ENCODE measurements around the gene MAOA.

Gene MAOA

DNA sequence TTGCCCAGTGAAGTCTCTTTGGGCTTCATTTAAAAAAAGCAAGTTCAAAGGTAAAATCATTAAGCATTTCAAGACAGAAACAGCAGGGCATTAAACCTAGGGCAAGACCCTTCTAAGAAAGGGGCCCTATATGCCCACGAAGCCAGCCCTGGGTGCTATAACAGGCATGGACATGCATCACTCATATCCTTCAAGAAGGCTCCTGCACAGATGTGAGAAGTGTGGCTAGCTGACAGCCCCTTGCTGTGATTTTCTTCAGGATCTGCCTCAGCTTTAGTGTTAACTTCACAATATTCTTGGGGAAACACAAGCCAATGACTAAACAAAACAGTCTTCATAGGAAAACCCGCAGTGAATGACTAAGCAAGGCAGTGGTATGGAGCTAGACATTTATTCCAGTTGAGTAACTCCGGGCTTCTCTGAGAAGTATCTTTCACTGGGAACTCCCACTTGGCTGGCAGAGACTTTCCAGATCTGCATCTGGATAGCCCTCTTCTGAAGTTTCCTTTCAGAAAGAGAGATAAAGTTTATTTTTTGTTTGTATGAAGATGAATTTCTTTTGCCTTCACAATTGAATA is 11.9 kb upstream of the MAOA start:
- ATAC-seq (ENCODE audit: low read depth) (peak; percentile 88), DNase-seq (ENCODE audit: low spot score) (no peak)
- Histone ChIP-seq H3K27ac (ENCODE audit: poor library complexity, severe bottlenecking) (peak overlapping the region; percentile 22), H3K36me3 (ENCODE audit: low read depth) (no peaks in the 10 kb centered on the region), H3K4me3 (ENCODE audit: severe bottlenecking) (no peak overlapping the region), H3K4me1 (ENCODE audit: insufficient read depth, poor library complexity, severe bottlenecking) (no peaks in the 10 kb centered on the region), H3K9me3 (ENCODE audit: severe bottlenecking) (no peaks in the 10 kb centered on the region), H3K27me3 (ENCODE audit: insufficient read depth, poor library complexity, severe bottlenecking) (no peaks in the 10 kb centered on the region)
- TF ChIP-seq, protein P1, sequence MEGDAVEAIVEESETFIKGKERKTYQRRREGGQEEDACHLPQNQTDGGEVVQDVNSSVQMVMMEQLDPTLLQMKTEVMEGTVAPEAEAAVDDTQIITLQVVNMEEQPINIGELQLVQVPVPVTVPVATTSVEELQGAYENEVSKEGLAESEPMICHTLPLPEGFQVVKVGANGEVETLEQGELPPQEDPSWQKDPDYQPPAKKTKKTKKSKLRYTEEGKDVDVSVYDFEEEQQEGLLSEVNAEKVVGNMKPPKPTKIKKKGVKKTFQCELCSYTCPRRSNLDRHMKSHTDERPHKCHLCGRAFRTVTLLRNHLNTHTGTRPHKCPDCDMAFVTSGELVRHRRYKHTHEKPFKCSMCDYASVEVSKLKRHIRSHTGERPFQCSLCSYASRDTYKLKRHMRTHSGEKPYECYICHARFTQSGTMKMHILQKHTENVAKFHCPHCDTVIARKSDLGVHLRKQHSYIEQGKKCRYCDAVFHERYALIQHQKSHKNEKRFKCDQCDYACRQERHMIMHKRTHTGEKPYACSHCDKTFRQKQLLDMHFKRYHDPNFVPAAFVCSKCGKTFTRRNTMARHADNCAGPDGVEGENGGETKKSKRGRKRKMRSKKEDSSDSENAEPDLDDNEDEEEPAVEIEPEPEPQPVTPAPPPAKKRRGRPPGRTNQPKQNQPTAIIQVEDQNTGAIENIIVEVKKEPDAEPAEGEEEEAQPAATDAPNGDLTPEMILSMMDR (IDR thresholded peaks at IDR 0.05; ENCODE audit: poor library complexity, severe bottlenecking), result no peak

DNA sequence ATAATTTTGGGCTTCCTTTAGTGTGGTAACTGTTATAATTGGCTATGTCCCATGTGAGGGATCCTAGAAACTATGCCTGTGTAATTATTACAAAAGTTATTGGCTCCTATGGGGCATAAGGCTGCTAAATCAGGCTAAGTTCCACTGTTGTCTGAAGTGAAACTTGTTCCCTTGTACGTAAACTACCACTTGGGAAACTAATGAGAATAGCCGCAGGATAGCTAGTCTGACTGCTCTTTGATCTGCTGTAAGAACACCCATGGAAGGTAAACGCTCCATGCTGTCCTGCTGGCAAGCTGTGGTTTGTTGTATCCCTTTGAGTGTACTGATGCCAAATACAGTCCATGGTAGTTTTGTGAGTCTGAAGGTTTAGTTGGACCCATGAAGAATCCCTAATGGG is 9.3 kb upstream of the MAOA start:
- H3K4me3 ChIP-seq (ENCODE audit: severe bottlenecking), result no peak overlapping the region
- H3K27me3 ChIP-seq (ENCODE audit: insufficient read depth, poor library complexity, severe bottlenecking), result no peaks in the 10 kb centered on the region
- no peaks in the 10 kb centered on the region for H3K36me3 ChIP-seq (ENCODE audit: low read depth)
- H3K9me3 ChIP-seq (ENCODE audit: severe bottlenecking), result no peaks in the 10 kb centered on the region
- H3K4me1 ChIP-seq (ENCODE audit: insufficient read depth, poor library complexity, severe bottlenecking), result no peaks in the 10 kb centered on the region
- ATAC-seq (ENCODE audit: low read depth), result no peak
- no peak overlapping the region for H3K27ac ChIP-seq (ENCODE audit: poor library complexity, severe bottlenecking)
- DNase-seq (ENCODE audit: low spot score), result no peak
- TF ChIP-seq, protein P1 (IDR thresholded peaks at IDR 0.05; ENCODE audit: poor library complexity, severe bottlenecking), result no peak

DNA sequence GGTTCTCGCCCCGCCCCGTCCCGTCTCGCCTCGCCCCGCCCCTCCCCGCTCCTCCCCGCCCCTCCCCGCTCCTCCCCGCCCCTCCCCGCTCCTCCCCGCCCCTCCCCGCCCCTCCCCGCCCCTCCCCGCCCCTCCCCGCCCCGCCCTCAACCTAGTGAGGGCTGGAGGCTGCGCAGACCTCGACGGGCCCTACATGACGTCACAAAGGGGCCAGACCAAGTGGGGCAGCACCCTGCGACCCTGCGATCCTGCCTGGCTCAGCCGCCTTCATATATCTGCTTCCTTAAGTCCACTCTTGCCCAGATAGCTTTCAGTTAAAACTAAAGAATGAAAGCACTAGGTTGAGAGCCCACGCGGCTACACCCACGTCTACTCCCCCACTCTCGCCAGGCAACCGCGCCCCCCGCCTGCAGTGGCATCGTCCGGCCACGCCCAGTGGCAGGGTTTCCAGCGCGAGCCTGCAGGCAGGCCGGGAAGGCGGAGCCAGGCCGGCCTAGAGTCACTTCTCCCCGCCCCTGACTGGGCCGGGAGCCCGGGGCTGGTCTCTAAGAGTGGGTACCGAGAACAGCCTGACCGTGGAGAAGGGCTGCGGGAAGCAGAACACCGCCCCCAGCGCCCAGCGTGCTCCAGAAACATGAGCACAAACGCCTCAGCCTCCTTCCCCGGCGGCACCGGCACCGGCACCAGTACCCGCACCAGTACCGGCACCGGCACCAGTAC is 1.5 kb upstream of the MAOA start:
- TF ChIP-seq, protein P1 (IDR thresholded peaks at IDR 0.05; ENCODE audit: poor library complexity, severe bottlenecking), result peak; percentile 31
- DNase-seq (ENCODE audit: low spot score) (peak; percentile 83), ATAC-seq (ENCODE audit: low read depth) (peak; percentile 93)
- H3K36me3 ChIP-seq (ENCODE audit: low read depth), result no peaks in the 10 kb centered on the region
- H3K27ac ChIP-seq (ENCODE audit: poor library complexity, severe bottlenecking), result peak overlapping the region; percentile 22
- H3K4me1 ChIP-seq (ENCODE audit: insufficient read depth, poor library complexity, severe bottlenecking), result no peaks in the 10 kb centered on the region
- peak overlapping the region; percentile 60 for H3K4me3 ChIP-seq (ENCODE audit: severe bottlenecking)
- no peaks in the 10 kb centered on the region for H3K27me3 ChIP-seq (ENCODE audit: insufficient read depth, poor library complexity, severe bottlenecking)
- H3K9me3 ChIP-seq (ENCODE audit: severe bottlenecking), result no peaks in the 10 kb centered on the region

DNA sequence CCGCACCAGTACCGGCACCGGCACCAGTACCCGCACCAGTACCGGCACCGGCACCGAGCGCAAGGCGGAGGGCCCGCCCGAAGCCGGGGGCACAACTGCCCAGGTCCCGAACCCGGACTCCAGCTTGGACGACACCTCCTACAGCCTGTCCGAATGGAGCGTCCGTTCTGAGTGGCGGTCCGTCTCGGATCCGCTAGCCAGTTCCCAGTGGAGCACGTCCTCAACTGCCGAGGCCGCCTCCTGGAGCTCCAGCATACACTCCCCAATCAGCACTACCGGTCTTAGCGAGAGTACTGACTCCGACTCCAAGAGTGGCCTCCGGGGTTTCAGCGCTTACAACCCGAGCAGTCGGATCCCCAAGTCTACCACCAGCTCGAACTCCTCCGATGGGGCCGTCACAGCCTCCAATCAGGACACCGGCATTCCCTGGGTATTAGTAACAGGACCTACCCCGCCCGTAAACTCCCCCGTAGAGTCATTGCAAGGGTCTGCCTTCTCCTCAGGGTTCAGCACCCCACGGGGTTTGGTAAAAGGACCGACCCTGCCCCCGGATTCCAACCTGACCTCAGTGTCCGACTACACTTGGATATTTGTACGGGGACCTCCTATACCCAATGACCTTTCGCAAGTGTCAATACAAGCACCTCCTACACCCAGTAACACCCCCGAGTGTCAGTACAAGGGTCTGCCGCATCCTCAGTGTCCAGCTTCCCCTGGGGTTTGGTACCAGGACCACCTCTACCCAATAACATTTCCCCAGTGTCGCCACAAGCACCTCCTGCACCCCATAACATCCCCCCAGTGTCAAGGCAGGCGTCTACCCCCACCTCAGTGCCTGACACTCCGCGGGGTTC is 721 bp upstream of the MAOA start:
- ATAC-seq (ENCODE audit: low read depth), result peak; percentile 53
- peak overlapping the region; percentile 22 for H3K27ac ChIP-seq (ENCODE audit: poor library complexity, severe bottlenecking)

More for the DNA sequence above, 721 bp upstream of the MAOA start:
- TF ChIP-seq, protein P1 (IDR thresholded peaks at IDR 0.05; ENCODE audit: poor library complexity, severe bottlenecking), result no peak
- Histone ChIP-seq H3K4me3 (ENCODE audit: severe bottlenecking) (peak overlapping the region; percentile 60), H3K4me1 (ENCODE audit: insufficient read depth, poor library complexity, severe bottlenecking) (no peaks in the 10 kb centered on the region), H3K9me3 (ENCODE audit: severe bottlenecking) (no peaks in the 10 kb centered on the region), H3K36me3 (ENCODE audit: low read depth) (no peaks in the 10 kb centered on the region), H3K27me3 (ENCODE audit: insufficient read depth, poor library complexity, severe bottlenecking) (no peaks in the 10 kb centered on the region)
- DNase-seq (ENCODE audit: low spot score), result peak; percentile 52
